HG02571 (cell line): ENCODE results near the gene NPIPB2.
"Not testable (repeated sequence)": the region's sequence is repeated elsewhere in the genome, so short reads cannot be mapped to it uniquely, and the experiment has no call there.

Source experiments
- ATAC-seq: cut with Tn5 transposase; IDR thresholded peaks from one replicate; pipeline ENCODE4 v1.9.1; 2021; ENCODE audit warnings: mild to moderate bottlenecking, moderate library complexity; ENCODE audit not compliant: unreplicated experiment

NPIPB2 gene

DNA sequence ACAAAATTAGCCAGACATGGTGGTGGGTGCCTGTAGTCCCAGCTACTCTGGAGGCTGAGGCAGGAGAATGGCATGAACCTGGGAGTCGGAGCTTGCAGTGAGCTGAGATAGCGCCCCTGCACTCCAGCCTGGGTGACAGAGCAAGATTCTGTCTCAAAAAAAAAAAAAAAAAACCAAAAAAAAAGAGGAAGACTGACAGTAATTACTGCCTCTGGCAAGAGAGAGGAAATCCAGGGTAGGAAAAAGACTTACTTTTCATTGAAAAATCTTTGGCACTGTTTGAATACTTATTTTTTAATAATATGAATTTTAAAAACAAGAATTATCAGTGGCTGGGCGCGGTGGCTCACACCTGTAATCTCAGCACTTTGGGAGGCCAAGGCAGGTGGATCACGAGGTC, 20.6 kb upstream of the NPIPB2 start:
- ATAC-seq, result not testable (repeated sequence)

DNA sequence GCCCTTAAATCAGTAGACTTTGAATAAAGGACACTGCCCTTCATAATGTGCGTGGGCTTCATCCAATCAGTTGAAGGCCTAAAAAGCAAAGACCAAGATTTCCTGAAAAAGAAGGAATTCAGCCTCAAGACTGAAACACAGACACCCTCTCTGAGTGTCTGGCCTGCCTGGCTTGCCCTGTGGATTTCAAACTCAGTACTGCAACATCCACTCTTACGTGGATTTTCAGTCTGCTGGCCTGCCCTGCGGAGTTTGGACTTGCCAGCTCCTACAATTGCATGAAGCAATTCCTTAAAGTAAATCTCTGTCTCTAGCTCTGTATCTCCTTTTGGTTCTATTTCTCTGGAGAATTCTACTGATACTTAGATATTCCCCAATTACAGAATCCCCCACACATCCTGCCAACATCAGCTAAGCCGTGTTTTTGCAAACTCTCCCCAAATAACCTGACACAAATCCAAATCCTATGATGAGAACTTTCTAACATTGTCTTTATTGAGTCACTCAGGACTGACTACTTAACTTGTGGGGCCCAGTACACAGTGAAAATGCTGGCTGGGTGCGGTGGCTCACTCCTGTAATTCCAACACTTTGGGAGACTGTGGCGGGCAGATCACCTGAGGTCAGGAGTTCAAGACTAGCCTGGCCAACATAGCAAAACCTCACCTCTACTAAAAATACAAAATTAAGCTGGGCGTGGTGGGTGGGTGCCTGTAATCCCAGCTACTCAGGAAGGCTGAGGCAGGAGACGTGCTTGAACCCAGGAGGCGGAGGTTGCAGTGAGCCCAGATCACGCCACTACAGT, 15.9 kb upstream of the NPIPB2 start:
- ATAC-seq, result no peak

DNA sequence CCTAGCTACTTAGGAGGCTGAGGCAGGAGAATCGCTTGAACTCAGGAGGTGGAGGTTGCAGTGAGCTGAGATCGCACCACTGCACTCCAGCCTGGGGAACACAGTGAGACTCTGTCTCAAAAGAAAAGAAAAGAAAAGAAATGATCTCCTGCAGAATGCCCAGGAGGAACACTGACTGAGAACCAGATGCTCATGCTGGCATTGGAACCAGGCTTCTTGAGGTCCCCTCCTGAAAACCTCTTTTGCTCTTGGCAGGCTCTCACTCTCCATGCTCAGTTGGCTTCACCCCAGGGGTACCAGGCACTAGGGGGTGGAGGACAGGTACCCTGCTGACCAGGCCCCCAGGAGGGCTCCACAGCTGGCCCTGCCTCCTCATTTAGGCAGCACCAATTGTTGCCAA, 14.7 kb upstream of the NPIPB2 start:
- ATAC-seq, result no peak

DNA sequence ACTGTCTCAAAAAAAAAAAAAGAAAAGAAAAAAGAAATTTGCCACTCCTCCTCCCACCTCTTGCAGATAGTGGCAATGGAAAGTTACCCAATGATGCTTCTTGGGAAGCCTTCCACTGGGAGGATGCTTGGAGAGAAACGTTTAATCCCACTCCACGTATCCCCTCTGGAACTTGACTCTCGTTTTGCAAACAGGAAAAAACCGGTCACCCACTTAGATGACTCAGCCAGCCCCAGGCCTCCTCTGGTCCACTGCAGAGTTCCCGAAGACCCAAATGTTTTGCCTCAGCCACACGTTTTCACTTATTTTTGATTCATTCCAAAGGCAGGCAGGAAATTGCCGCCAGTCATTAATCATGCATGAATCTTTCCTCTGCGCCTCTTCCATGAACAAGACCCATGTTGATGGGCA, 13.9 kb upstream of the NPIPB2 start:
- no peak for ATAC-seq

DNA sequence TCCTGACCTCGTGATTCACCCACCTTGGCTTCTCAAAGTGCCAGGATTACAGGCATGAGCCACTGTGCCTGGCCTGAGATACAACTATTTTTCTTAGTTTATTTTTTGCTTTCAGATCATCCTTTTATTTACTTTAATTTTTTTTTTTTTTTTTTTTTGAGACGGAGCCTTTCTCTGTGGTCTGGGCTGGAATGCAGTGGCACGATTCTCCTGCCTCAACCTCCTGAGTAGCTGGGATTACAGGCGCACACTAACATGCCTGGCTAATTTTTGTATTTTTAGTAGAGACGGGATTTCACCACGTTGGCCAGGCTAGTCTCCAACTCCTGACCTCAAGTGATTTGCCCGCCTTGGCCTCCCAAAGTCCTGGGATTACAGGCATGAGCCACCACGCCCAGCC, 11.7 kb upstream of the NPIPB2 start:
- ATAC-seq, result not testable (repeated sequence)

DNA sequence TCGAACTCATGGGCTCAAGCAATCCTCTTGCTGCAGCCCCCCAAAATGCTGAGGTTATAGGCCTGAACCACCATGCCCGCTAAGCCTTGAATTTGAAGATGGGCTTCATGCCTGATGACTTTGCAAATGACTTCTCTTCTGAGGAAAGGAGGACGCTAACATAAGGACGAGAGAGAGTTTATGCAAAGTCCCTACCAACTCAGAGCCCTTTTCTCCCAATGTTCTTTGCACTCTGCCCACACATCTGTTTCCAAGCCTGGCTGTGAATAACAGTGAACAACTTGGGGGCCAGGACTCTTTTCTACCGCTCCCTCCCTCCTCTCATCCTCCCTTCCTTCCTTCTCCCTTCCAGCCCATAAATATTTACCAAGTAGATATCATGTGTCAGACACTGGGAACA, 8.5 kb upstream of the NPIPB2 start:
- ATAC-seq, result no peak

DNA sequence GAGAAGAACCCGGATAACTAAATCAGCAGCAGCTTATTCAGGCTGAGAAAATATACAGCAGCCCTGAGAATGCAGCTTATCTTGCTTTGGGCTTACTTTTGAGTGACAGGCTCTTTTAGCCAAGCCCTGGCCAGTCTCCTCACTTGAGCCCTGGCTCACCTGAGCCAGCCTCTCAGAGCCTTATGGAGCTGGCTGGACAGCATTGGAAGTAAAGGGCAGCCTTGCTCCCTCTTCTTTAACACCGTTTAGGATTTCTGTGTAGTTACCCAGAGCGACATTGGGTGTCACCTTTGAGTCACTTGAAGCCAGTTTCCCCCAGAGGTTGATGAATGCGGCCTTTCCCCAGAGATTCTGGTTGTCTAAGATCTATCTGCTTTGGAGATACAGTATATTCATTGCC, 7.7 kb upstream of the NPIPB2 start:
- no peak for ATAC-seq

DNA sequence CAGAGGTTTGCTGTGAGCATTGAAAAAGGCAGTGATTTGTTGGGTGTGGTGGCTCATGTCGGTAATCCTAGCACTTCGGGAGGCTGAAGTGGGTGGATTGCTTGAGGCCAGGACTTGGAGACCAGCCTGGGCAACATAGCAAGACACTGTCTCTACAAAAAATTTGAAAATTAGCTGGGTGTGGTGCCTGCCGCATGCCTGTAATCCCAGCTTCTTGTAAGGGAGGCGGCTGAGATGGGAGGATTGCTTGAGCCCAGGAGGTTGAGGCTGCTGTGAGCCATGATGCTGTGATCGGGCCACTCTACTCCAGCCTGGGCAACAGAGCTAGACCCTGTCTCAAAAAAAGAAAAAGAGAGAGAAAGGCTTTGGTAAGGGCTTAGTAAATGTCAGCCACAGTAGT, 7.0 kb upstream of the NPIPB2 start:
- no peak for ATAC-seq

DNA sequence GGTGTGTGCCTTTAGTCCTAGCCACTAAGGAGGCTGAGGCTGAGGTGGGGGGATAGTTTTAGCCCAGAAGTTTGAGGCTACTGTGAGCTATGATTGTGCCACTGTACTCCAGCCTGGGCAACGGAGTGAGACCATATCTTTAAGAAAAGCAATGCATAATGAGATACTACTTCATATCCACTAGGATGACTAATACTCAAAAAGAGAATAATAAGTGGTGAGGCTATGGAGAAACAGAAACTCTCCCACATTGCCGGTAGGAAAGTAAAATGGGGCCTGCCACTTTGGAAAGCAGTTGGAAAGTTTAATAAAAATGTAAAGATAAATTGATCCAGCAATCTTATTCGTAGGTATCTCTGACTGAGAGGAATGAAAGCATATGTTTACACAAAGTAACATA, 4.6 kb upstream of the NPIPB2 start:
- ATAC-seq, result no peak

DNA sequence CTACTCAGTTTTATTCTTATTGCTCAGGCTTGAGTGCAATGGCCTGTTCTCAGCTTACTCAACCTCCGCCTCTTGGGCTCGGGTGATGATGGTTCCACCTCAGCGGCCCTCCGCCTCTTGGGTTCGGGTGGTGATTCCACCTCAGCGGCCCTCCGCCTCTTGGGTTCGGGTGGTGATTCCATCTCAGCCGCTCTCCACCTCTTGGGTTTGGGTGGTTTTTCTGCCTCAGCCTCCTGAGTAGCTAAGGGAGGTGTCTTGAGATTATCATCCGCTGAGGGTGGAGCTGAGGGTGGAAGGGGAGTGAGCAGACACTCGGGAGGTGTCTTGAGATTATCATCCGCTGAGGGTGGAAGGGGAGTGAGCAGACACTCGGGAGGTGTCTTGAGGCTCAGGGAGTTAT, 14.5 kb downstream of the NPIPB2 start:
- not testable (repeated sequence) for ATAC-seq

DNA sequence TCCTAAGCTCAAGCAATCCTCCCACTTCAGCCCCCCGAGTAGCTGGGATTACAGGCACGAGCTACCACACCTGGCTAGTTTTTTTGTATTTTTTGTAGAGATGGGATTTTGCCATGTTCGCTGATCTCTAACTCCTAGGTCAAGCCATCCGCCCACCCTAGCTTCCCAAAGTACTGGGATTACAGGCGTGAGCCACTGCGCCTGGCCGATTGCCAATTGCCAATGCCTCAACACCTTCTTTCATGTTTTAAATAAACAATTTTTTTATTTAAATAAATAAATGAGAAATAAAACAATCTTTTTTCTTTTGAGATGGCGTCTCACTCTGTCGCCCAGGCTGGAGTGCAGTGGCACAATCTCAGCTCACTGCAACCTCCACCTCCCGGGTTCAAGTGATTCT, 17.8 kb downstream of the NPIPB2 start:
- not testable (repeated sequence) for ATAC-seq

DNA sequence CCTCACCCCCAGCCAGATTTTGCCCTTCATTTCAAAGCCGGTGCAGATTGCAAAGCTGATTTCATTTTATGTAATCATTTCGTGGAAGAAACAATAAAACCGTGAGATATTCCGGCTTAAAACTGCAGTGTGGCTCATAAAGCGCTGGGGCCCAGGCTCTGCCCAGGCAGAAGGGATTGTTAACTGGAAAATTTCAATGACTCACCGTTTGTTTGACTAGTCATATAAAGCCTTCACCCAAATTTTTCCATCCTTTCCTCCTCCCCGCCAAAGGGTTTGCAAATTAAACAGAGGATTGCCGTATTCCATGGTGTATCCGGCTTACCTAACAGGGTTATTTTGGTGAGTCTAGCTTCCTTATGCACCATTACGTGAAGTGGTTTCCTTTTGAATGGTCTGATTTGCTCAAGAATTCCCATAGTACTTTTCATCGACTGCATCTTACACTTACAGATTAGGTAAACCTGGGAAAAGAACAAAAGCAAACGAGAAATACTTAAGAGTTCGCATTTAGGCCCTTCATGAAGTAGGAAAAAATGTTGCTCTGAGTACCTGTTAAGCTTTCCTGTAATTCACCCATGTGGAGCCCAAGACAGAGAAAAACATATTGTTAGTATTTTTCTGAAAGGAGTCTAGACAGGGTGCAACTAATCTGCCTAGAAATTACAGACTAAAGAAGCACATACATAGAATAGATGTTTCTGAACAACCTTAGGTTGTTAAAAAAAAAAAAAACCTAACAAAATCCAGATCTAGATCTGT, 25.1 kb downstream of the NPIPB2 start:
- ATAC-seq, result no peak

DNA sequence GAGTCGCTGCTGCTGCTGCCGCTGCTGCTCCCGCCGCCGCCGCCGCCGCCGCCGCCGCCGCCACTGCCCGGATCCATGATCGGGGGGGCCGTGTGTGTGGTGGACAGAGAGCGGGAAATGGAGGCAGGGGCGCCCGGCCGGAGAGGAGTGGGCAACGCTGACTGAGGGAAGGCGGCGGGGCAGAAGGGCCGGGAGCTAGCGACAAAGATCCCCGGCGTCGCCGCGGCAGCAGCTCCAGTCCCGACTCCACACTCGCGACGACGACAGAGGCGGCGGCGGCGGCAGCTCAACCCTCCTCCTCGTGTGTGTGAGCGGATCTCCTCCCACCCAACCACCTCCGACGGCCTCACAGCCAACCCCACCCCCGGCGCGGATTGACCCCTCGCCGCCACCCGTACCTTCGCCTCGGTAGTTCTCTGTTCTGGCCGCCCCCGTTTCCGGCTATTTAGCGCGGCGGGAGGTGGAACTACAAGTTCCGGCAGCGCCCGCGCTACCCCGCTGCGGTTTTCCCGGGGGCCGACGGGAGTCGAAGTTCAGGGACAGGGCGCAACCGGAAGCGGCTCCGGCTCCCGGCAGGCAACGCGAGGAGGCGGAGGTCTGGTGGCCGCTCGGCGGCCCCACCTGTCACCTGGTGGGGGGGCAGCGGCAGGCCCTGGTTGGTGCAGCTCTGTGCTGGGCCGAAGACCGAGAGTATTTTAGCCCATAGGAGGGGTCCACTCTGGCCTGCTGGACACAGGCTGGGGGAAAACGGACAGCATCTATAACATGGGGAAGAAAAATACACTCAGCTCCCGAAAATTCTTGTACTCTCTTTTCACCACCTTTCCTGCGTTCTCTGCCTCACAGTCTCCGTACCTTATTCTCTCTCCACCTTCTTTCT, 26.0 kb downstream of the NPIPB2 start, which contains the start of gene GSPT1:
GSPT1 (minus strand) TSS at position 313 of the 880 bp plus-strand sequence; CDS start at position 77, 236 bp downstream.
- peak; percentile 78 for ATAC-seq

DNA sequence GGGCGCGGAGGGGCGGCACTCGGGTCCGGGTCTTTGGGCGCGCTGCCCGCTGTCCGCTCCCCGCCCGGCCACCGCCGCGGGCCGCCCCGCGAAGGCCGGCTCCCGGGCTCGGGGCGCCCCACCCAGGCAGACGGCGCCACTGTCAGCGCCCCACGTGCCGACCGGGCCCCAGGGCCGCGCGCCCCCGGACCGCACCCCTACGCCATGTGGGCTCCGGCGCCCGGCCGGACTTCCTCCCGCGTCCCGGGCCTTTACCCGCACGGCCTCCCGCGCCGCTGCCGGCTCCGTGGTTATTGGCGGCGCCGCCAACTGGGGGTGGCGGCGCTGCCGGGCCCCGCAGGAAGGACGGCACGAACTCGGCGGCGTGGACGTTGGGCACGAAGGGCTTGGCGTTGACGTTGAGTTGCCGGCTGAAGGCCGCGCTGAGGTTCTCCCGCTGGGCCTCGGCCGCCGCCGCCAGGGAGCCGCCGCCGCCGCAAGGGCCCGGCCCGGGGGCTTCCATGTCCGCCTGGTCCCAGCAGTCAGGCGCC, 26.7 kb downstream of the NPIPB2 start:
- peak; percentile 24 for ATAC-seq

DNA sequence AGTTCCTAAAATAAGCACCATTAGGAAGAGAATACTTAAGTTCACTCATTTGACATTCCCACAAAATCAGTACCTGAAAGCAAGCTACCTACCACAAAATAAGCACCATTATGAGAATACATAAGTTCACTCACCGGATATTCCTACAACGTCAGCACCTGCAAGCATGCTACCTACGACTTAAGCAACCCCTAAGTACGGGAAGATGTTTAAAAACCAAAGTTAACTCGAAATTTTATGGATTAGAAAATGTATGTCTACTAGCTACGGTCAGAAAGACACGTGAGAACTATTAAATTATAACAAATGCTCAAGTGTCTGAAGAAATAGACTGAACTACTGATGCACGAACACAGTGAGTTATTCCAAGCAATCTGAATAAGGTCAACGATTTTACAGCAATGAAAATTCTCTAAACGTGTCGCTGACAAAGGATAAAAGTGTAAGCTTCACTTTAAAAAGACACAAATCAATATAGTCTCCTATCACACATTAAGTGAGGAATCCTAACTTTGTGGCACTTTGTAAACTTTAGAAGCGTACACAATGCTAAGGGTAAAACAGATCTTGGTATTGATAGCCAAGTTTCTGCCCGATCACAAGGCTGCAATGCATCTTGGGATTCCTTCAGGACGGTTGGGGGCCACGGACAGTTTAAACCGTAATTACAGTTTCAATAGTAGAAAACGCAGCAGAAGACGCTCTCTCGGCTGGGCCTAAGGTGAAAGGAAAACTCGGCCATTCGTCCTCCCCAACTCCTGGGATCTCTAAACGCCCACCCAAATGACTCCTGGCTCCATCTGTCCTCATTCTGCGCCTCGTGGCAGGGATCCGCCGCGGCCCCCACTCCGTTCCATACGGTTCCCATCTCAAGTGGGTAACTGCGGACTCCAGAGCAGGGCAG, 27.4 kb downstream of the NPIPB2 start:
- no peak for ATAC-seq

DNA sequence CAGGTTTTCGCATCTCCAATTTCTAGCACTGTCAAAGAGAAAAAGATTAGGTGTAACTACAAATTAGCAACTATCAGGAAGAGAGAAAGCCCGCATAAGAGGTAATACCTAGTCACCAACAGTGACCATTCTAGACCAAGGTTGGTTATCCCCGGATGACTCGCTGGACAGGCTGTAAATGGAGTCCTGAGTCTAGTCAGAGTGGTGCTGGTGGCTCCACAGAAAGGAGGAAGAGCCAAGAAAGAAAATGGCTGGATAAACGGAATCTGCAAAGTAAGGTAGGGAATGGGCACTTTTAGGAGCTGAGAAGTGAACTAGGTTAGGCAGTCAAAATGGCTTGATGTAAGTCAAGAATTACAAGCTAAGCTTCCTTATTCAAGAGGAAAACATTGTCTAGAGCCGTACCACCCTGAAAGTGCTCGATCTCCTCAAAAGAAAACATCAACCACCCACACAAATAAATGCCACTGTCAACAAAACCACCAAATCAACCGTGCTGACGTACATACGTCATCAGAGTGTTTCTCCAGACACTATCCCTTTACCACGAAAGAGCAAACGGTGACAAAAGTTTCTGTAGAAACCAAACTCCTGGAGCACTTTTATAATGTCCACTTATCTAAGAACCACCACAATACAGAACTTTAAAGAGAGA, 28.3 kb downstream of the NPIPB2 start:
- no peak for ATAC-seq

DNA sequence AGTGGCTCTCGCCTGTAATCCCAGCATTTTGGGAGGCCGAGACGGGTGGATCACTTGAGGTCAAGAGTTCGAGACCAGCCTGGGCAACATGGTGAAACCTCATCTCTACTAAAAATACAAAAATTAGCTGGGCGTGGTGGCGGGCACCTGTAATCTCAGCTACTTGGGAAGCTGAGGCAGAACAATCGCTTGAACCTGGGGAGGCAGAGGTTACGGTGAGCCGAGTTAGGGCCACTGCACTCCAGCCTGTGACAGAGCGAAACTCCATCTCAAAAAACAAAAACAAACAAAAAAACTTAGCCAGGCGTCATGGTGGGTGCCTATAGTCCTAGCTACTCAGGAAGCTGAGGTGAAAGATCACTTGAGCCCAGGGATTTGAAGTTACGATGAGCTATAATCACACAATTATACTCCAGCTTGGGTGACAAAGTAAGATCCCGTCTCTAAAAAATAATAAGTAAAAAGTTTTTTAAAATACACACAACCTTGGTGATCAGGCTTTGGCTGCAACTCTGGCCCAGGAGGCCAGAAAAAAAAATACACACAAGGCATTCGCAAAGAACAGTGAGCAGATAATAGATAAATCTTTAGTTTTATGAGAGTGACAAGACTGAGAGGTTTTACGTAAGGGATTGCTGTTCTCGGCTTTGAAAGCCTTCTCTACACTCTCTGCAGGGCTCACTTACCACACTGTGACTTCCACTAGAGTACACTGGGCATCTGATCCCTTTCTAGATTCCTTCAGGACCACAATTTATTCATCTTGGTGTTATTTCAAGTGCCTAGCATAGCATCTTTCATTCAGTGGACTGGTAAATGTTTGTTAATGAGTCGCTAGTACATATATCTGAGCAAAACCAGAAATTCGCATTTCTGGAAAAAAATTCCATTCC, 31.9 kb downstream of the NPIPB2 start:
- ATAC-seq, result no peak
